AG09309 (cell line): ENCODE results near the gene CASR.

Experiments
- DNase-seq: peaks from one replicate; pipeline ENCODE4 v3.0.0-alpha.2; 2010; ENCODE audit warnings: low read depth
- H3K4me3 ChIP-seq: 2 replicates; pipeline ENCODE4 v1.5.1; 2011; ENCODE audit warnings: mild to moderate bottlenecking, low read depth, low read length, moderate library complexity; ENCODE audit not compliant: control insufficient read depth
- TF ChIP-seq, protein P1 (sequence below): IDR thresholded peaks from 2 replicates; pipeline ENCODE4 v1.5.1; 2011; ENCODE audit warnings: mild to moderate bottlenecking, low read depth, low read length, inconsistent platforms; ENCODE audit not compliant: insufficient read depth, control insufficient read depth; ENCODE audit errors: missing control alignments

CASR gene

DNA sequence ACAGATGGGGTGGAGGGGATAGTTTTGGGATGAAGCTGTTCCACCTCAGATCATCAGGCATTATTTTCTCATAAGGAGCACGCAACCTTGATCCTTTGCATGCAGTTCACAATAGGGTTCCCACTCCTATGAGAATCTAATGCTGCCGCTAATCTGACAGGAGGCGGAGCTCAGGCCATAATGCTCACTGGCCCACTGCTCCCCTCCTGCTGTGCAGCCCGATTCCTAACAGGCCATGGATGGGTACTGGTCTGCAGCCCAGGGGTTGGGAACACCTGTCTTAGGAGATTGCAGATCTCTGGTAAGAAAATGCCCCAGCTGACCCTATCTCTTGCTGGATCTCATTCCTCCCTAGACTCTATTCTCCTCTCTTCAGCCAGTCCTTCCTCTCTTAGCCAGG is 148.4 kb downstream of the CASR start:
- TF ChIP-seq, protein P1, sequence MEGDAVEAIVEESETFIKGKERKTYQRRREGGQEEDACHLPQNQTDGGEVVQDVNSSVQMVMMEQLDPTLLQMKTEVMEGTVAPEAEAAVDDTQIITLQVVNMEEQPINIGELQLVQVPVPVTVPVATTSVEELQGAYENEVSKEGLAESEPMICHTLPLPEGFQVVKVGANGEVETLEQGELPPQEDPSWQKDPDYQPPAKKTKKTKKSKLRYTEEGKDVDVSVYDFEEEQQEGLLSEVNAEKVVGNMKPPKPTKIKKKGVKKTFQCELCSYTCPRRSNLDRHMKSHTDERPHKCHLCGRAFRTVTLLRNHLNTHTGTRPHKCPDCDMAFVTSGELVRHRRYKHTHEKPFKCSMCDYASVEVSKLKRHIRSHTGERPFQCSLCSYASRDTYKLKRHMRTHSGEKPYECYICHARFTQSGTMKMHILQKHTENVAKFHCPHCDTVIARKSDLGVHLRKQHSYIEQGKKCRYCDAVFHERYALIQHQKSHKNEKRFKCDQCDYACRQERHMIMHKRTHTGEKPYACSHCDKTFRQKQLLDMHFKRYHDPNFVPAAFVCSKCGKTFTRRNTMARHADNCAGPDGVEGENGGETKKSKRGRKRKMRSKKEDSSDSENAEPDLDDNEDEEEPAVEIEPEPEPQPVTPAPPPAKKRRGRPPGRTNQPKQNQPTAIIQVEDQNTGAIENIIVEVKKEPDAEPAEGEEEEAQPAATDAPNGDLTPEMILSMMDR, result no peak
- no peak for DNase-seq
- no peak overlapping the region for H3K4me3 ChIP-seq

DNA sequence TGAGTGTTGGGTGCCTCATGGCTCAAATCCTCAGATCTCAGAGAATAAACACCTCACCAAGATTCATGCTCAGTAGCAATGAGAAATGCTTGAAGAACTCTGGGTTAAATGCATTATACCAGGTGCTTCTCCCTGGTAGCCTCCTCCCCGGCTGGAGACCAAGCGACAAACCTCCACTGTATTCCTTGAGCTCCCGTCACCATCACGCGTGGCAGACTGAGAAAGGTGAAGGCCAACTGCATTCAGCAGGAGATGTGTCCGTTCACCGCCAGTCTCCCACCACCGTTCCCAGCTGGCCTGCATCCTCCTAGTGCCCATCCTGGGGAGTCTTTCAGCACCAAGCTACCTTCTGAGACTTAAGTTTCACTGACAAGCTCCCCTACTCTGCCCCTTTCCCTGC is 149.1 kb downstream of the CASR start:
- DNase-seq, result no peak
- TF ChIP-seq, protein P1, result no peak
- H3K4me3 ChIP-seq, result no peak overlapping the region
